HG03064 (cell line): Measurements from ENCODE around the gene S1PR4.
"Not testable (repeated sequence)": the region's sequence is repeated elsewhere in the genome, so short reads cannot be mapped to it uniquely, and the experiment has no call there.

ENCODE experiments used
- ATAC-seq: cut with Tn5 transposase; IDR thresholded peaks from one replicate; pipeline ENCODE4 v1.9.1; 2021; ENCODE audit warnings: low read depth; ENCODE audit not compliant: unreplicated experiment

S1PR4 gene

DNA sequence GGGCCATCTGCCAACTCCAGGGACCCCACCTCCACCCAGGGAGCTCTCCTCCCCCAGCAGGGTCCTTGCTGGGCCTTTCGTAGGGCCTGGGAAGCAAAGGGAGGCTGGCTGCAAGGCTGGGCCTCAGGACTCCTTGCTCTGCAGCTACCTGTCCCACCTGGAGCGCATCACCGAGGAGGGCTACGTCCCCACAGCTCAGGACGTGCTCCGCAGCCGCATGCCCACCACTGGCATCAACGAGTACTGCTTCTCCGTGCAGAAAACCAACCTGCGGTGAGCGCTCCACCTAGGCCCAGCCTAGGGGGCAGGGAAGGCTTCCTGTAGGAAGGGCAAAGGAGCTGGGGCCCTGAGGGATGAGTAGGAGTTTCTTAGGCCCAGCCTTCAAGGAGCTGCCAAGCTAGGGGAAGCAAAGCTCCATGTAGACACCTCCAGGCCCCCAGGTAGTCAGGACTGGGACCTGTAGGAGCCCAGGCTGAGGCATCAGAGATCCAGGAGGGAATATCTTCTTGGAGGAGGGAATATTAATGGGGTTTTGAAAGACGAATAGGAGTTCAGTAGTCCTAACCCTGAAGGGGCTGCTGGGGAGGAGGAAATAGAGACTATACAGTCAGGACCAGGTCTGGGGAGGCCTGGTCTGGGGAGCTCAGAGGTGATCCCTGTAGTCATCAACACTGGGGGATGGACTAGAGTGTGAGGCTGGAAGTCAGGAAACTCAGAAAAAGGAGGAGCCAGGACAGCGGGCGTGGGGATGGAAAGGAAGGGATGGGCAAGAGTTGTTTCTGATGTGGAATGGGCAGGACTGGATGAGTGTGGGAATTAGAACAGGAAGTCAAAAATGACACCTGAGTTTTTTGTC lies 26.8 kb upstream of the S1PR4 start:
- ATAC-seq, result no peak

DNA sequence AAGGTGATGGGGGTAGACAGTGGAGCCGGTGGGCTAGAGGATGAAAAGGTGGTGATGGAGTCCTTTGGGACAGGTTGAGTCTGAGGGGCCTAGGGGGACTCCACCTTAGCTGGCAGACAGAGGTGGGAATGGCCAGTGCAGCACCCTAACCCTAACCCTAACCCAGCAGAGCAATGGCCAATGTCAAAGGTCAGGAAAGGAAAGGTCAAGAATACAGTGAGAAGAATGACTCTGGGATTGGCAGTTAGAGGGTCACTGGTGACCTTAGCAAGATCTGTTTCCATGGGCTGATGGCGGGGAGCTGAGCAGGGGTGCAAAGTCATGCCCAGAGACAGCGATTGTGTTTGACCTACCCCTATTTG lies 26.2 kb upstream of the S1PR4 start:
- ATAC-seq, result no peak

DNA sequence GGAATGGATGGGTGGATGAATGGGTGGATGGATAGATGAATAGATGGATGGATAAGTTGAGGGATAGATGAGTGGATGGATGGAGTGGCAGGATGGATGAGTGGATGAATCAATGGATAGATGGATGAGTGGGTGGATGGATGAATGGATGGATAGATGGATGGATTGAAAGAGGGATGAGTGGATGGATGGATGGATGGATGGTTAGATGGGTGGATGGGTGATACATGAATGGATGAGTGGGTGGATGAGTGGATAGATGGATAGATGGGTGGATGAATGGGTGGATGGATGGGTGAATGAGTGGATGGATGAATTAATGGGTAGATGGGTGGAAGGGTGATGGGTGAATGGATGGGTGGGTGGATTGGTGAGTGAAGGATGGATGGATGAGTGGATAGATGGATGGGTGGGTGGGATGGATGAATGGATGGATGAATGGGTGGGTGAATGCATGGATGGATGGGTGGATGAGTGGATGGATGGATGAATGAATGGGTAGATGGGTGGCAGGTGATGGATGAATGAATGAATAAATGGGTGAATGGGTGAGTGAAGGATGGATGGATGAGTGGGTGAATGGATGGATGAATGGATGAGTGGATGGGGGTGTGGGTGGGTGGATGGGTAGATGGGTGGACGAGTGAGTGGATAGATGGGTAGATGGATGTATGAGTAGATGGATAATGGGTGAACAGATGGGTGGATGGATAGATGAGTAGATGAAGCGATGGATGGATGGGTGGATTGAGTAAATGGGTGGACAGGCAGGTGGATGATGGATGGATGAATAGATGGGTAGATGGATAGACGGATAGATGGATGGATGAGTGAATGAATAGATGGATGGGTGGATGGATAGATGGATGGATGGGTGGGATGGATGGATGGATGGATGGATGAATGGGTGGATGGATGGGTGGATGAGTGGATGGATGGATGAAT lies 25.0 kb upstream of the S1PR4 start:
- ATAC-seq, result no peak

DNA sequence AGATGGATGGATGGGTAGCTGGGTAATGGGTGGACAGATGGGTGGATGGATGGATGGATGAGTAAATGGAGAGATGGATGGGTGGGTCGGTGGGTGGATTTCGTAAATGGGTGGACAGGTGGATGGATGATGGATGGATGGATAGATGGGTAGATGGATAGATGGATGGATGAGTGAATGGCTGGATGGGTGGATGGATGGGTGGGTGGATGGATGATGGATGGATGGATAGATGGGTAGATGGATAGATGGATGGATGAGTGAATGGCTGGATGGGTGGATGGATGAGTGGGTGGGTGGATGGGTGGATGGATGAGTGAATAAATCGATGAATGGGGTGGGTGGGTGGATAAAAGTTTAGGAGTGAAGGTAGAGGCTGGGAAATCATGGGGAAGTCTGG lies 24.1 kb upstream of the S1PR4 start:
- ATAC-seq, result not testable (repeated sequence)

DNA sequence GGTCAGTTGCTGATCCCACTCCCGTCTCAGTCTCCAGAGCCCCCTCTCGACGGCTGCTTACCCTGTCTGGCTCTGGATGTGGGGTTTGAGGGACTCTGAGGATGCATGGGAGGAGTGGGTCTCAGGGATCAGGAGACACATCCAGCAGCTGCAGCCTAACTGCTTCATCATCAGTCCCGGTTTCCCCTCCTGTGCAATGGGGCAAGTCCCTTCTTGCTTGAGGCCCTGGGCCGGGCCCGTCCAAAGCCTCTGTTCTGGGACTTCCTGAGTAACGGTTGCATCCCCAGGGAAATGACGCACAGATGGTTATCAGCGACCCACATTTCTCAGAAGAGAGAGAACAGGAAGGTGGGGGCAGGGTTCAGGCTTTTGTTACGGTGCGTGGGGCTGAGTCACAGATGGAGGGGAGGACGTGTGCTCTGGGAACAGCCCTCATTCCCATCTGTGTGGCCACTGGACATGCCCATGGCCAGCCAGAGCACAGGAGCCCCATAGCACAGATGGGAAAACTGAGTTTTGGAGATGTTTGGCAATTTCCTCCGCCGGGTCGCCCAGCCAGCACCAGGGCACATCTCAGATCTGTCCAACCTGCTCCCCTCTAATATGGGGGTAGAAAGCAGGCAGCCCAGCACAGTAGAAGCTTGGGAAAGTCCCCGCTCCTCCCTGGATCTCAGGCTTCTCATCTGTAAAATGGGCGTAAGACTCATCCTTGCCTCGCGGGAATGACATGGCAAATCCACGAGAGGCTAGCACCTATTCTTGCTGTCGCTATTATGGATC lies 23.4 kb upstream of the S1PR4 start:
- no peak for ATAC-seq

DNA sequence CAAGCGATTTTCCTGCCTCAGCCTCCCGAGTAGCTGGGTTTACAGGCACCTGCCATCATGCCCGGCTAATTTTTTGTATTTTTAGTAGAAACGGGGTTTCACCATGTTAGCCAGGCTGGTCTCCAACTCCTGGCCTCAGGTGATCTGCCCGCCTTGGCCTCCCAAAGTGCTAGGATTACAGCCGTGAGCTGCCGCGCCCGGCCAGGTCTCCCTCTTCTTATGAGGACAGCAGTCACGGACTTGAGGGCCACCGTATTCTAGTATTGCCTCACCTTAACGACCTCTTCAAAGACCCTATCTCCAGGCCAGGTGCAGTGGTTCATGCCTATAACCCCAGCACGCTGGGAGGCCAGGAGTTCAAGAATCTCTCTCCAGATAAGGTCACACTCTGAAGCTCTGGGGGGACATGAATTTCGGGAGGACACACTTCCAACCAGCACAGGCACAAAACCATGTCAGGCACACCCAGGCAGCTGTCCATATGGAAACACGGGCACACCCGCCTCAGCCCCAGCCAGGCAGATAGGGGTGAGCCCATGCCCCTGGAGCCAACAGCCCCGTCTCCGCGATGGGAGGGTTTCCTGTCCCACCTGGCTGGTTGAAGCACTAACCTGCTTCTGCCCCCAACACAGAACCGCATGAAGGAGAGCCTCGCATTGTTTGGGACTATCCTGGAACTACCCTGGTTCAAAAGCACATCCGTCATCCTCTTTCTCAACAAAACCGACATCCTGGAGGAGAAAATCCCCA lies 21.3 kb upstream of the S1PR4 start:
- no peak for ATAC-seq

DNA sequence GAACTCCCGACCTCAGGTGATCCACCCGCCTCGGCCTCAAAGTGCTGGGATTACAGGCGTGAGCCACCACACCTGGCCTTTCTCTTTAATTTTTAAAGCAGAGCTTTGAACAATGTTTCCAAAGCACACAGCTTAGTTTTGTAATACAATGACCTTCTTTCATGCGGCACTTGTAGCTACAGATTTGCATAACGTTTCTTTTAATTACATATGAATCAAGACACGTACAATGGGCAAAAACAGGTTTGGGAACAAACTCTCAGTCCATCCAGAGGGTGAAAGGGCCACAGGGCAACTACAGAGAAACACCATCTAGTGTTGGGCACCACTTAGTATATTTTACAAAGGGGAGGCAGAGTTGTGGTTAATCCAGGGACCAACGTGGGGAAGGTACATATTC lies 19.0 kb upstream of the S1PR4 start:
- ATAC-seq, result no peak

DNA sequence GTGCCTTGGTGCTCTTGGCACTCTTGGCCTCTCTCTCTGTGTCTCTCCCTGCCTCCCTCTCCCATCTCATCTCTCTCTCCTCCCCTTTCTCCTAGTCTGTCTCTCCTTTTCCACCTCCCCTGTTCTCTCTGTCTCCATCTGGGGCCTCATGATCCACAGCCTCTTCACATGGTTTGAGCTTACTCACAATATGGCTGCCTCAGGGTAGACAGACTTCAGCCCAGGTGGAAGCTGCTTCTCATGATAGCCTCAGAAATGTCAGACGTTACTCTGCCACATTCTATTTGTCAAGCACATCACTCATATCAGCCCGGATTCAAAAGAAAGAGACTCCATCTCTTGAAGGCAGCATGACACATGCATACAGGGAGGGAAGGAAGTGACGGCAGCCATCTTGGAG lies 18.4 kb upstream of the S1PR4 start:
- no peak for ATAC-seq

DNA sequence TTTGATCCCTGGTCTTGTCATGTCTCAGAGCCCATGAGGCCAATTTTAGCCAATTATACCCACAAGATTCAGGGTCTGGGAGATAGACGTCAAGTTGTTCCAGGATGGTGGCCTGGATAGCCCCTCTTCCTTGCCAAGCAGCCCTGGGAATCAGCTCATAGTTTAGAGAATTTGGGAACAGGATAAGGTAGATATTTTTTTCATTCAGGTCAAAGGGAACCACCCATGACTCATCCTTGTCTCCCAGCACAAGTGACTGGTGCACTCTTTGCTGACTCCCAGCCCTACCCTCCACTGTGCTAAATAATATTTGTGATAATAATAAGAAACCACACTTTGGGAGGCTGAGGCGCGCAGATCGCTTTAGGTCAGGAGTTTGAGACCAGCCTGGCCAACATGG lies 17.1 kb upstream of the S1PR4 start:
- no peak for ATAC-seq

DNA sequence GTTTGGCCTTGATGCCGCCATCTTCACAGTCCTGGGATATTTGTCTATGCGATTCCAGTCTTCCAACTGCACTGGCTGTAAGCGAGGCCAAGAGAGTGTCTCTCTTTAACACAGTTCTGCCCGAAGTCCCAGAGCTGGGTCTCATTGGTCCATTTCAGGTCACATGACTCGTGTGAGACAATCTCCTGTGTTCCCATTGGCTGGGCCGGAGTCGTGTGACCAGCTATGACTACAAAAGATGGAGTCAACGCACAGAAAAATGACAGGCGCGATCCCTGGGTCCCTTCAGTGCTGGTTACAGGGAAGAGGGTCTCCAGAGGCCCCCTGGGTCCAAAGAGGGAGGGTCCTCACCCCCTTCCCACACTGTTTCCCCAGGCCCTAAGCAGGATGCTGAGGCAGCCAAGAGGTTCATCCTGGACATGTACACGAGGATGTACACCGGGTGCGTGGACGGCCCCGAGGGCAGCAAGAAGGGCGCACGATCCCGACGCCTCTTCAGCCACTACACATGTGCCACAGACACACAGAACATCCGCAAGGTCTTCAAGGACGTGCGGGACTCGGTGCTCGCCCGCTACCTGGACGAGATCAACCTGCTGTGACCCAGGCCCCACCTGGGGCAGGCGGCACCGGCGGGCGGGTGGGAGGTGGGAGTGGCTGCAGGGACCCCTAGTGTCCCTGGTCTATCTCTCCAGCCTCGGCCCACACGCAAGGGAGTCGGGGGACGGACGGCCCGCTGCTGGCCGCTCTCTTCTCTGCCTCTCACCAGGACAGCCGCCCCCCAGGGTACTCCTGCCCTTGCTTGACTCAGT lies 15.9 kb upstream of the S1PR4 start:
- ATAC-seq, result no peak

DNA sequence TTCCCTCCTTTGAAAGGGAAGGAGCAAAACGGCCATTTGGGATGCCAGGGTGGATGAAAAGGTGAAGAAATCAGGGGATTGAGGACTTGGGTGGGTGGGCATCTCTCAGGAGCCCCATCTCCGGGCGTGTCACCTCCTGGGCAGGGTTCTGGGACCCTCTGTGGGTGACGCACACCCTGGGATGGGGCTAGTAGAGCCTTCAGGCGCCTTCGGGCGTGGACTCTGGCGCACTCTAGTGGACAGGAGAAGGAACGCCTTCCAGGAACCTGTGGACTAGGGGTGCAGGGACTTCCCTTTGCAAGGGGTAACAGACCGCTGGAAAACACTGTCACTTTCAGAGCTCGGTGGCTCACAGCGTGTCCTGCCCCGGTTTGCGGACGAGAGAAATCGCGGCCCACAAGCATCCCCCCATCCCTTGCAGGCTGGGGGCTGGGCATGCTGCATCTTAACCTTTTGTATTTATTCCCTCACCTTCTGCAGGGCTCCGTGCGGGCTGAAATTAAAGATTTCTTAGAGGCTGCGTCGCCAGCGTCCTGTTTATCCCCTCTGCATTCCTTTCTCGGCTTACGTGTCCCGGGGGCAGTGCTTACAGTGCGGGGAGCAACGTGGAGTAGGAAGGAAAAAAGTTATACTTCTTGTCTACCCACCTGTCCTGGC lies 15.2 kb upstream of the S1PR4 start:
- ATAC-seq, result no peak

DNA sequence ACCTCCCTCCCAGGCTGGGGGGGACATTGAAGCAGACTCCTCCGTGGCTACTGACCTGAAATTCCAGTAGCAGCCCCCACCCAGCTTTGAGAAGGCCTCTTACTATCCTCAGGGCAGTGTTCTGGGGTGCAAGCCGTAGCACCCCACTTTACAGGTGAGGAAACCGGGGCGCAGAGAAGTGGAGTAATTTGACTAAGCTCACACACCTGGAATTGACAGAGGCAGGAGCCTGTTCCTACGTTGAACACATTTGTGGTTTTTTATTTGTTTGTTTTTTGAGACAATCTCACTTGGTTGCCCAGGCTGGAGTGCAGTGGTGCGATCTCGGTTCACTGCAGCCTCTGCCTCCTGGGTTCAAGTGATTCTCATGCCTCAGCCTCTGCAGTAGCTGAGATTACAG lies 14.6 kb upstream of the S1PR4 start:
- no peak for ATAC-seq

DNA sequence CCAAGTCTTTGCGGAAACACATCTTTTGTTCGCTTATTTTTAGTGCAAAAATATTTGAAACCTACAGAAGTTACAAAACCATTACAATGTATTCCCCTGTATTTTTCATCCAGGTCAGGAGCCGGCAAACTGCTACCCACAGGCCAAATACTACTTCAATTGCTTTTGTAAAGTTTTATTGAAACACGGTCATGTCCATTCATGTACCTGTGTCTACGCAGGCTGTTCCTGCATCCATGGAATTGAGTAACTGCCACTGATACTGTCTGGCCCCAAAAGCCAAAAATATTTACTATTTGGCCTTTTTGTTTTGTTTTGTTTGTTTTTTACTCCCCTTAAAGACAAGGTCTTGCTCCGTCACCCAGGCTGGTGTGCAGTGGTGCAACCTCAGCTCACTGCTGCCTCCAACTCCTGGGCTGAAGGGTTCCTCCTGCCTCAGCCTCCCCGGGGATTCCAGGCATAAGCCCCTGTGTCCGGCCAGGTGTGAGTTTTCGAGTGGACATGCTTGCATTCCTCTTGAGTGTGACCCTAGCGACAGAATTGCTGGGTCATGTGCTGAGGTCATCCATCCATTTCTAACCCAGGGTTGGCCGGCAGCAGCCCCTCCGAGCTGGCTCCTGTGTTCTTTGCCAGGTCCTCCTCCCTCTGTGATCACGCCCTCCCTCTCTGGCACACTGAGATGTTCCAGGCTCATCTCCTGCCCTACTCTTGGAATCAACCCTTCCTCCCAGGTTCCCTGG lies 10.9 kb upstream of the S1PR4 start:
- no peak for ATAC-seq

DNA sequence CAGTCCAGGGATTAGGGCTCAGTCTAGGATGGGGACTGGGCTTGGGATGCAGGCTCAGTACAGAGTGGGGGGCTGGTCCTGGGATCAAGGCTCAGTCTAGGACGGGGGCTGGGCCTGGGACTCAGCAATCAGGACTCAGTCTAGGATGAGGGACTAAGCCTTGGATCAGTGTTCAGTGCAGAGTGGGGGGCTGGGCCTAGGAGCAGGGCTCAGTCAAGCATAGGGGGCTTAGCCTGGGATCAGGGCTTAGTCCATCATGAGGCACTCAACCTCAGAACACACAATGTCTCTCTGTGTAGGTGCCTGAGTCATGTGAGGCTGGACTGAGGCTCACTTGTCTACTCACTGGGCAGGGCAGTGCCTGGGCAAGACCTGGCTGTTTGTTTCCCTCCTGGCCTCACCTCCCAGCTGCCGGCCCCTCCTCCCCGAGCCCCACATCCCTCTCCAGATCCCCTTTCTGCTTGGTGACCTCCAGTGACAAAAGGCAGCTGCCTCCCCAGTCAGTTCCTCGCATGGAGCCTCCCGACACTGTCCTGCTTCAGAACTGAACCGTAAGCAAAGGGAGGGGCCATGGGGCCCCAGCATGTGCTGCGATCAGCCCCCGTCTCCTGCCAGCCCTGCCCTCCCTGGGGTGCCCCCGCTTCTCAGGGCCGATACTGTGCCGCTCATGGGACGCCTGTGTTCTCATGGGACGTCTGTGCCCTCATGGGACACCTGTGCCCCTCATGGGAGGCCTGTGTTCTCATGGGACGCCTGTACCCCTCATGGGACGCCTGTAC lies 6.5 kb upstream of the S1PR4 start:
- no peak for ATAC-seq

DNA sequence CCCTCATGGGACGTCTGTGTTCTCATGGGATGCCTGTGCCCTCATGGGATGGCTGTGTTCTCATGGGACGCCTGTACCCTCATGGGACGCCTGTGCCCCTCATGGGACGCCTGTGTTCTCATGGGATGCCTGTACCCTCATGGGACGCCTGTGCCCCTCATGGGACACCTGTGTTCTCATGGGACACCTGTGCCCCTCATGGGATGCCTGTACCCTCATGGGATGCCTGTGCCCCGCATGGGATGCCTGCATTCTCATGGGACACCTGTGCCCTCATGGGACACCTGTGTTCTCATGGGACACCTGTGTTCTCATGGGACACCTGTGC lies 5.9 kb upstream of the S1PR4 start:
- not testable (repeated sequence) for ATAC-seq

DNA sequence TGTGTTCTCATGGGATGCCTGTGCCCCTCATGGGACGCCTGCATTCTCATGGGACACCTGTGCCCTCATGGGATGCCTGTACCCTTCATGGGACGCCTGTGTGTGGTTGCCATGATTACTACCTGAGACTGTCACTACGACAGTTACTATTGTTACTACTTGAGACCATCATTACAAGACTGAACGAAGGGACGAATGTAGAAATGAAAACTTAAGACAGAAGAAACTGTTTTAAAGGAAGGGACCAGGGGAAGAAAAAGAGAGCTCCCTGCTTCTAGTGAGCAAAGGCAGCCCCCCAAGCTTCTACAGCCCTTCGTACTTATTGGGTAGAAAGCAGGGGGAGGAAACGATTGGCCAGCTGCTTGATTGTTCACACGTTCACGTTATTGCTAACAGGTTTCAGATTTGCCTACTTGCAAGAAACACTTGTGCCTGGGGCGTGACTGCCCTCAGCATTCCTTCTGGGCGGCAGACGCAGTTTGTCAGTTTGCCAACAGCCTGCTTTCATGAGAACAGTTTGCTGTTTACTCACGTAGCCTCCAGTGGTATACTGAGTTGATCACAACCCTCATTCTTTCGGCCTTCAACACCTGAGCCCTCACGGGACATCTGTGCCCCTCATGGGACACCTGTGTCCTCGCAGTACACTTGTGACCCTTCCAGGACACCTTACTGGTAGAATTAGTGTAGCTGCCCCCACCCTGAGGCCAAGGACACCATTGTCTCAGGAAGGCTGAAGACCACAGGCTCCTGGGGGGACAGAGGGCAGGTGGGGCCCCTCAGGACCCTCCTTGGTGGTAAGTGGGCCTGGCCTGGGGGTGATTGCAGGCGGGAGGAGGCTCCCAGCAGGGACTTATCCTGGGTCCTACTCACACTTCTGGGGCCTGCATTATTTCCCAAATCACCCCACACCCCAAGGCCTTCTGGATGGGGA lies 2.5 kb upstream of the S1PR4 start:
- no peak for ATAC-seq
